ENCODE results near the gene DCBLD2. TPM values are rescaled to one million over a fixed set of nuclear protein-coding genes. Genes with fewer than 3 reads are reported as not detected.

The DCBLD2 gene
- polyA plus RNA-seq, 1 of the 3 experiments (the other 2 are of a cell fraction) = 159 TPM

GRCh38 chr3:98812851-98813374 lies 88.6 kb downstream of the DCBLD2 start:
- H3K4me2 ChIP-seq = no peak overlapping the region
- no peak overlapping the region for H2AFZ ChIP-seq (ENCODE audit: low read depth)
- WGBS (ENCODE audit: low lambda C conversion rate) = 53% methylated on average over 5 of the region's 5 CpGs
- H3K9me3 ChIP-seq = no peaks in the 10 kb centered on the region
- peak; percentile 55 for TF ChIP-seq SMC3 (IDR thresholded peaks at IDR 0.05; ENCODE audit: low read depth, low read length)
- TF ChIP-seq MAX (IDR thresholded peaks at IDR 0.05; ENCODE audit: low read depth) = no peak
- no peak for TF ChIP-seq FOXM1 (IDR thresholded peaks at IDR 0.05; ENCODE audit: low read depth)
- no peak for TF ChIP-seq MEF2A (IDR thresholded peaks at IDR 0.05; ENCODE audit: borderline replicate concordance, low read depth)
- no peak for TF ChIP-seq TEAD4 (IDR thresholded peaks at IDR 0.05; ENCODE audit: borderline replicate concordance, insufficient read depth)
- TF ChIP-seq EZH2phosphoT487 (IDR thresholded peaks at IDR 0.05; ENCODE audit: borderline replicate concordance, low read depth) = no peak
- TF ChIP-seq YY1 (IDR thresholded peaks at IDR 0.05; ENCODE audit: low read depth) = no peak
- TF ChIP-seq RXRA (IDR thresholded peaks at IDR 0.05; ENCODE audit: borderline replicate concordance, low read depth) = no peak
- TF ChIP-seq GATA2 (CRISPR knock-in tag; IDR thresholded peaks at IDR 0.05) = no peak
- TF ChIP-seq TCF12 (IDR thresholded peaks at IDR 0.05) = no peak
- TF ChIP-seq TAF1 (IDR thresholded peaks at IDR 0.05; ENCODE audit: borderline replicate concordance, low read depth, low read length) = no peak
- TF ChIP-seq FOXJ3 (CRISPR knock-in tag; IDR thresholded peaks at IDR 0.05) = no peak
- no peak for TF ChIP-seq PBX3 (IDR thresholded peaks at IDR 0.05)
- peak; percentile 82 for TF ChIP-seq RAD21 (IDR thresholded peaks at IDR 0.05; ENCODE audit: low read length)
- peak; percentile 65 for TF ChIP-seq CTCF (IDR thresholded peaks at IDR 0.05)
- no peak for TF ChIP-seq CHD2 (IDR thresholded peaks at IDR 0.05; ENCODE audit: low read length, partially characterized antibody)
- POLR2A ChIA-PET = no interaction called here
- H3F3A ChIP-seq (replicated peaks; ENCODE audit: insufficient read depth) = peaks cover 80% of the 10 kb centered on the region
- no peak overlapping the region; a peak in 1 of 4 replicates for H3K4me3 ChIP-seq (ENCODE audit: low read depth in 2 of 2, low read length in 1 of 2)
- peaks cover 8 to 22% of the 10 kb centered on the region in 2 experiments; a peak in 3 of 4 replicates for H3K4me1 ChIP-seq (ENCODE audit: control insufficient read depth in 1 of 2, insufficient read depth in 2 of 2, low read depth in 1 of 2, low read length in 1 of 2)
- H3K79me2 ChIP-seq (ENCODE audit: insufficient read depth) = peaks cover 67% of the 10 kb centered on the region
- H3K9me2 ChIP-seq = no peaks in the 10 kb centered on the region
- H3K27me3 ChIP-seq (ENCODE audit: insufficient read depth) = no peaks in the 10 kb centered on the region
- H3K9ac ChIP-seq = no peak overlapping the region
- peaks cover 55% of the 10 kb centered on the region for H4K20me1 ChIP-seq (ENCODE audit: insufficient read depth)
- CTCF ChIA-PET = interaction anchor here (0.7 to 10.1 kb wide), 20 partner anchors 12 to 773 kb away, joined by 3 to 232 read pairs (median 4); partner anchors contain the start of gene CPOX
- H3K27ac ChIP-seq (ENCODE audit: low read depth in 2 of 2, low read length in 1 of 2) = 0 out of 4 replicates have a peak overlapping the region, but pooled peaks of 1 of the 2 experiments have one; percentile 59
- H3K36me3 ChIP-seq (replicated peaks in 1 of 2; ENCODE audit: control insufficient read depth in 1 of 2, insufficient read depth in 2 of 2, low read length in 1 of 2) = peaks cover 69 to 89% of the 10 kb centered on the region in 2 experiments
- DNase-seq = peak; percentile 38
